ENCODE data around the gene HLA-F. TPM values are rescaled to one million over a fixed set of nuclear protein-coding genes. Genes with fewer than 3 reads are reported as not detected.

The HLA-F gene
- total RNA-seq, 2 donors from 2014 or later: 0.48 to 3.9 TPM

- Histone ChIP-seq H3K4me3 (ENCODE audit: low read length) (no peak overlapping the region), H3K27me3 (ENCODE audit: control insufficient read depth, insufficient read depth, low read length, poor library complexity, severe bottlenecking) (no peaks in the 10 kb centered on the region), H3K36me3 (ENCODE audit: control insufficient read depth, insufficient read depth, low read length) (no peaks in the 10 kb centered on the region), H3K4me1 (ENCODE audit: control insufficient read depth, insufficient read depth, low read length) (no peaks in the 10 kb centered on the region), H3K9ac (ENCODE audit: extremely low read depth, low read length, poor library complexity, severe bottlenecking) (no peak overlapping the region), H3K27ac (ENCODE audit: low read depth, low read length) (no peak overlapping the region), H3K9me3 (ENCODE audit: control insufficient read depth, low read length) (no peaks in the 10 kb centered on the region)
- DNase-seq: no peak
- Mint-ChIP-seq H3K27me3 (ENCODE audit: insufficient read depth) (peaks cover 2% of the 10 kb centered on the region), H3K36me3 (ENCODE audit: low read depth) (no peaks in the 10 kb centered on the region), H3K4me1 (no peaks in the 10 kb centered on the region), H3K9me3 (no peaks in the 10 kb centered on the region), H3K4me3 (no peak overlapping the region), H3K27ac (no peak overlapping the region)
- no peak for TF ChIP-seq CTCF (conservative IDR thresholded peaks at IDR 0.05)
- WGBS, 2 experiments (ENCODE audit: insufficient coverage in 1 of 2, insufficient read length in 1 of 2): 95% methylated on average over 1 of the region's 1 CpG; no CpG with 5 or more reads in 1 of the 2 experiments
Measured at GRCh38 chr6:29739882-29740261, 16.6 kb downstream of the HLA-F start.

- no peaks in the 10 kb centered on the region for H3K36me3 Mint-ChIP-seq (ENCODE audit: low read depth)
- peaks cover 19% of the 10 kb centered on the region for H3K27me3 Mint-ChIP-seq (ENCODE audit: insufficient read depth)
- 94 to 98% methylated on average over 4 of the region's 4 CpGs for WGBS, 2 experiments (ENCODE audit: insufficient coverage in 1 of 2, insufficient read length in 1 of 2)
- Histone ChIP-seq H3K9ac (ENCODE audit: extremely low read depth, low read length, poor library complexity, severe bottlenecking) (no peak overlapping the region), H3K9me3 (ENCODE audit: control insufficient read depth, low read length) (no peaks in the 10 kb centered on the region), H3K4me3 (ENCODE audit: low read length) (no peak overlapping the region), H3K27me3 (ENCODE audit: control insufficient read depth, insufficient read depth, low read length, poor library complexity, severe bottlenecking) (peaks cover 9% of the 10 kb centered on the region), H3K27ac (ENCODE audit: low read depth, low read length) (no peak overlapping the region), H3K4me1 (ENCODE audit: control insufficient read depth, insufficient read depth, low read length) (no peaks in the 10 kb centered on the region), H3K36me3 (ENCODE audit: control insufficient read depth, insufficient read depth, low read length) (no peaks in the 10 kb centered on the region)
- no peaks in the 10 kb centered on the region for H3K4me1 Mint-ChIP-seq
- no peaks in the 10 kb centered on the region for H3K9me3 Mint-ChIP-seq
- no peak for TF ChIP-seq CTCF (conservative IDR thresholded peaks at IDR 0.05)
- H3K4me3 Mint-ChIP-seq: no peak overlapping the region
- DNase-seq: no peak
- H3K27ac Mint-ChIP-seq: no peak overlapping the region
Measured at GRCh38 chr6:29741592-29741991, 18.4 kb downstream of the HLA-F start.

GRCh38 chr6:29742127-29742526 is 18.9 kb downstream of the HLA-F start:
- H3K4me3 ChIP-seq (ENCODE audit: low read length): no peak overlapping the region
- H3K27me3 ChIP-seq (ENCODE audit: control insufficient read depth, insufficient read depth, low read length, poor library complexity, severe bottlenecking): peaks cover 14% of the 10 kb centered on the region
- no peaks in the 10 kb centered on the region for H3K36me3 Mint-ChIP-seq (ENCODE audit: low read depth)
- H3K9ac ChIP-seq (ENCODE audit: extremely low read depth, low read length, poor library complexity, severe bottlenecking): no peak overlapping the region
- 68% methylated on average over 4 of the region's 4 CpGs; no CpG with 5 or more reads in 1 of the 2 experiments for WGBS, 2 experiments (ENCODE audit: insufficient coverage in 1 of 2, insufficient read length in 1 of 2)
- no peak overlapping the region for H3K27ac Mint-ChIP-seq
- H3K4me1 Mint-ChIP-seq: no peaks in the 10 kb centered on the region
- H3K27ac ChIP-seq (ENCODE audit: low read depth, low read length): no peak overlapping the region
- DNase-seq: no peak
- H3K27me3 Mint-ChIP-seq (ENCODE audit: insufficient read depth): peaks cover 24% of the 10 kb centered on the region
- no peaks in the 10 kb centered on the region for H3K36me3 ChIP-seq (ENCODE audit: control insufficient read depth, insufficient read depth, low read length)
- TF ChIP-seq CTCF (conservative IDR thresholded peaks at IDR 0.05): no peak
- no peaks in the 10 kb centered on the region for H3K9me3 Mint-ChIP-seq
- H3K4me3 Mint-ChIP-seq: no peak overlapping the region
- no peaks in the 10 kb centered on the region for H3K9me3 ChIP-seq (ENCODE audit: control insufficient read depth, low read length)
- no peaks in the 10 kb centered on the region for H3K4me1 ChIP-seq (ENCODE audit: control insufficient read depth, insufficient read depth, low read length)
